ENCODE results near the gene APEH. TPM values are rescaled to one million over a fixed set of nuclear protein-coding genes. Genes with fewer than 3 reads are reported as not detected.

APEH gene
- total RNA-seq, 4 donors from 2014 or later: 35.3 to 78.7 (median 61.4) TPM

DNA sequence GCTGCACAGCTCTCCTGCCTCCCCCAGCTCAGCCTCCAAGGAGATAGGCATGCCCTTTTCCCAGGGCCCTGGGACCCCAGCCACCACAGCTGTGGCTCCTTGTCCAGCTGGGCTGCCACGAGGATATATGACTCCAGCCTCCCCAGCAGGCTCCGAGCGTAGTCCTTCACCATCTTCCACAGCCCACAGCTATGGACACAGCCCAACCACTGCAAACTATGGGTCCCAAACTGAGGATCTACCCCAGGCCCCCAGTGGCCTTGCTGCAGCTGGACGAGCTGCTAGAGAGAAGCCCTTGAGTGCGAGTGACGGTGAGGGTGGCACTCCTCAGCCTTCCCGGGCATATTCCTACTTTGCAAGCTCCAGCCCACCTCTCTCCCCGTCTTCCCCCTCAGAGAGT, 20.5 kb upstream of the APEH start:
- Histone ChIP-seq H3K4me1 (no peaks in the 10 kb centered on the region), H3K27ac (no peak overlapping the region), H3K4me3 (no peak overlapping the region), H3K9me3 (no peaks in the 10 kb centered on the region), H3K36me3 (no peaks in the 10 kb centered on the region), H3K27me3 (no peaks in the 10 kb centered on the region)
- no peak for DNase-seq
- TF ChIP-seq POLR2A (IDR thresholded peaks at IDR 0.05): no peak
- TF ChIP-seq, protein P1, sequence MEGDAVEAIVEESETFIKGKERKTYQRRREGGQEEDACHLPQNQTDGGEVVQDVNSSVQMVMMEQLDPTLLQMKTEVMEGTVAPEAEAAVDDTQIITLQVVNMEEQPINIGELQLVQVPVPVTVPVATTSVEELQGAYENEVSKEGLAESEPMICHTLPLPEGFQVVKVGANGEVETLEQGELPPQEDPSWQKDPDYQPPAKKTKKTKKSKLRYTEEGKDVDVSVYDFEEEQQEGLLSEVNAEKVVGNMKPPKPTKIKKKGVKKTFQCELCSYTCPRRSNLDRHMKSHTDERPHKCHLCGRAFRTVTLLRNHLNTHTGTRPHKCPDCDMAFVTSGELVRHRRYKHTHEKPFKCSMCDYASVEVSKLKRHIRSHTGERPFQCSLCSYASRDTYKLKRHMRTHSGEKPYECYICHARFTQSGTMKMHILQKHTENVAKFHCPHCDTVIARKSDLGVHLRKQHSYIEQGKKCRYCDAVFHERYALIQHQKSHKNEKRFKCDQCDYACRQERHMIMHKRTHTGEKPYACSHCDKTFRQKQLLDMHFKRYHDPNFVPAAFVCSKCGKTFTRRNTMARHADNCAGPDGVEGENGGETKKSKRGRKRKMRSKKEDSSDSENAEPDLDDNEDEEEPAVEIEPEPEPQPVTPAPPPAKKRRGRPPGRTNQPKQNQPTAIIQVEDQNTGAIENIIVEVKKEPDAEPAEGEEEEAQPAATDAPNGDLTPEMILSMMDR (IDR thresholded peaks at IDR 0.05): no peak
- intact Hi-C loops (cut with DNase I; ENCODE audit: low total_unique reads): no loop called here

DNA sequence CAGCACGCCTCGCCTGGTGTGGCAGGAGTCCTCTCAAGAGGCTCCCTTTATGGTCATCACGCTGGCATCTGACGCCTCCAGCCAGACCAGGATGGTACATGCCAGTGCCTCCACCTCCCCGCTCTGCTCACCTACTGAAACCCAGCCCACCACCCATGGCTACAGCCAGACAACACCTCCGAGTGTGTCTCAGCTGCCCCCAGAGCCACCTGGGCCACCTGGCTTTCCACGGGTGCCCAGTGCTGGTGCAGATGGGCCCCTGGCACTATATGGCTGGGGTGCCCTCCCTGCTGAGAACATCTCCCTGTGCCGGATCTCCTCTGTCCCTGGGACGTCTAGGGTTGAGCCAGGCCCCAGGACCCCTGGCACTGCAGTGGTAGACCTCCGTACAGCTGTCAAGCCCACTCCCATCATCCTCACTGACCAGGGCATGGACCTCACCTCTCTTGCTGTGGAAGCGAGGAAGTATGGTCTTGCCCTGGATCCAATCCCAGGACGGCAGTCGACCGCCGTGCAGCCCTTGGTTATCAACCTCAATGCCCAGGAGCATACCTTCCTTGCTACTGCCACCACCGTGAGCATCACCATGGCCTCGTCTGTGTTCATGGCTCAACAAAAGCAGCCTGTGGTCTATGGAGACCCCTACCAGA, 19.9 kb upstream of the APEH start:
- Histone ChIP-seq H3K4me3 (no peak overlapping the region), H3K27me3 (no peaks in the 10 kb centered on the region), H3K4me1 (no peaks in the 10 kb centered on the region), H3K27ac (no peak overlapping the region), H3K36me3 (no peaks in the 10 kb centered on the region), H3K9me3 (no peaks in the 10 kb centered on the region)
- TF ChIP-seq POLR2A (IDR thresholded peaks at IDR 0.05): no peak
- TF ChIP-seq, protein P1 (IDR thresholded peaks at IDR 0.05): no peak
- intact Hi-C loops (cut with DNase I; ENCODE audit: low total_unique reads): no loop called here
- no peak for DNase-seq

DNA sequence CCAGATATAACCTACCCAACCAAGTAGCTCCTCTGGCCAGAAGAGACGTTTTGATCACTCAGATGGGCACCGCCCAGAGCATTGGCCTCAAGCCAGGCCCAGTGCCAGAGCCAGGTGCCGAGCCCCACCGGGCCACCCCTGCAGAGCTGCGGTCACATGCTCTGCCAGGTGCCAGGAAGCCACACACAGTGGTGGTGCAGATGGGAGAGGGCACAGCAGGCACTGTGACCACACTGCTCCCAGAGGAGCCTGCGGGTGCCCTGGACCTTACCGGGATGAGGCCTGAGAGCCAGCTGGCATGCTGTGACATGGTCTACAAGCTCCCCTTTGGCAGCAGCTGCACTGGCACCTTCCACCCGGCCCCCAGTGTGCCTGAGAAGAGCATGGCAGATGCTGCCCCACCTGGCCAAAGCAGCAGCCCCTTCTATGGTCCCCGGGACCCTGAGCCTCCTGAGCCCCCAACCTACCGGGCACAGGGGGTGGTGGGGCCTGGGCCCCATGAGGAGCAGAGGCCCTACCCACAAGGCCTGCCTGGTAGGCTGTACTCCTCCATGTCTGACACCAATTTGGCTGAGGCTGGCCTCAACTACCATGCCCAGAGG, 19.1 kb upstream of the APEH start:
- Histone ChIP-seq H3K4me1 (no peaks in the 10 kb centered on the region), H3K27ac (no peak overlapping the region), H3K27me3 (no peaks in the 10 kb centered on the region), H3K36me3 (no peaks in the 10 kb centered on the region), H3K9me3 (no peaks in the 10 kb centered on the region), H3K4me3 (no peak overlapping the region)
- intact Hi-C loops (cut with DNase I; ENCODE audit: low total_unique reads): no loop called here
- TF ChIP-seq, protein P1 (IDR thresholded peaks at IDR 0.05): no peak
- no peak for TF ChIP-seq POLR2A (IDR thresholded peaks at IDR 0.05)
- DNase-seq: no peak

DNA sequence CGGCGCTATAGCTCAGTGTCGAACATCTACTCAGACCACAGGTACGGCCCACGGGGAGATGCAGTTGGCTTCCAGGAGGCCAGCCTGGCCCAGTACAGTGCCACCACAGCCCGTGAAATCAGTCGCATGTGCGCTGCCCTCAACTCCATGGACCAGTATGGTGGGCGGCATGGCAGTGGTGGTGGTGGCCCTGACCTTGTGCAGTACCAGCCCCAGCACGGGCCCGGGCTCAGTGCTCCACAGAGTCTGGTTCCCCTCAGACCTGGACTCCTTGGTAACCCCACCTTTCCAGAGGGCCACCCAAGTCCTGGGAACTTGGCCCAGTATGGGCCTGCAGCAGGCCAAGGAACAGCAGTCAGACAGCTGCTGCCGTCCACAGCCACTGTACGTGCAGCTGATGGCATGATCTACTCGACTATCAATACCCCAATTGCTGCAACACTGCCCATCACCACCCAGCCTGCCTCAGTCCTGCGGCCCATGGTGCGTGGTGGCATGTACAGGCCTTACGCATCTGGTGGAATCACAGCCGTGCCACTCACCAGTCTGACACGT, 18.3 kb upstream of the APEH start:
- no peak for TF ChIP-seq POLR2A (IDR thresholded peaks at IDR 0.05)
- TF ChIP-seq, protein P1 (IDR thresholded peaks at IDR 0.05): no peak
- intact Hi-C loops (cut with DNase I; ENCODE audit: low total_unique reads): no loop called here
- Histone ChIP-seq H3K27me3 (no peaks in the 10 kb centered on the region), H3K9me3 (no peaks in the 10 kb centered on the region), H3K27ac (no peak overlapping the region), H3K4me3 (no peak overlapping the region), H3K36me3 (no peaks in the 10 kb centered on the region), H3K4me1 (no peaks in the 10 kb centered on the region)
- no peak for DNase-seq

DNA sequence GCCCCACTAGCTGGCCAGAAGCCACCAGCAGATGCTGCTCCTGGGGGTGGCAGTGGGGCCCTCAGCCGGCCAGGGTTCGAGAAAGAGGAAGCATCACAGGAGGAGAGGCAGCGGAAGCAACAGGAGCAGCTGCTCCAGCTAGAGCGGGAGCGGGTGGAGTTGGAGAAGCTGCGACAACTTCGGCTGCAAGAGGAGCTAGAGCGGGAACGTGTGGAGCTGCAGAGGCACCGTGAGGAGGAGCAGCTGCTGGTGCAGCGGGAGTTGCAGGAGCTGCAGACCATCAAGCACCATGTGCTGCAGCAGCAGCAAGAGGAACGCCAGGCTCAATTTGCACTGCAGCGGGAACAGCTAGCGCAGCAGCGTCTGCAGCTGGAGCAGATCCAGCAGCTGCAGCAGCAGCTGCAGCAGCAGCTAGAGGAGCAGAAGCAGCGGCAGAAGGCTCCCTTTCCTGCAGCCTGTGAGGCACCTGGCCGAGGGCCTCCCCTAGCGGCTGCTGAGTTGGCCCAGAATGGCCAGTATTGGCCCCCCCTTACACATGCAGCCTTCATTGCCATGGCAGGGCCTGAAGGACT, 17.5 kb upstream of the APEH start:
- no peak for TF ChIP-seq POLR2A (IDR thresholded peaks at IDR 0.05)
- TF ChIP-seq, protein P1 (IDR thresholded peaks at IDR 0.05): no peak
- intact Hi-C loops (cut with DNase I; ENCODE audit: low total_unique reads): no loop called here
- Histone ChIP-seq H3K9me3 (no peaks in the 10 kb centered on the region), H3K27me3 (no peaks in the 10 kb centered on the region), H3K4me3 (no peak overlapping the region), H3K4me1 (no peaks in the 10 kb centered on the region), H3K36me3 (no peaks in the 10 kb centered on the region), H3K27ac (no peak overlapping the region)
- DNase-seq: no peak
